GM19043 (cell line): Measurements from ENCODE around the gene ACAN.

ENCODE experiments used
- ATAC-seq: cut with Tn5 transposase; IDR thresholded peaks from one replicate; pipeline ENCODE4 v1.9.1; 2021; ENCODE audit warnings: low read depth; ENCODE audit not compliant: unreplicated experiment

Gene ACAN

DNA sequence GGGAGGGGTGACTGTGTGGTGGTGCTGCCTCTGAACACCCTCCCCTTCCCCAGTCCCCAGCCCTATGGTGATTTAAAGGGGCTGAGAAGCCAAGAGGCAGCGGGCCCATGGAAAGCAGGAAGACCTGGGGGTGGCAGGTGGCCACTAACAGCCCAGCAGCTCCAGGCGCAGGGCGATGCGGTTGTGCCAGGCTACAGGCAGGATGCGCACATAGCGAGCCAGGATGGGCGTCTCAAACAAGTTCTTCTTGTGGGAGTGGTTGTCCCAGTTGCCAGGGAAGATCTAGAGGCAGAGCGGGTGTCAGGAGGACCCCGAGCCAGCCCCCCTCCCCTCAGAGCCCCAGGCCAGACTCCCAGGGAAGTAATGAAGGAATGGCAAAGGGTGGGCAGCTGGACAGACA lies 96.0 kb downstream of the ACAN start:
- ATAC-seq: no peak

DNA sequence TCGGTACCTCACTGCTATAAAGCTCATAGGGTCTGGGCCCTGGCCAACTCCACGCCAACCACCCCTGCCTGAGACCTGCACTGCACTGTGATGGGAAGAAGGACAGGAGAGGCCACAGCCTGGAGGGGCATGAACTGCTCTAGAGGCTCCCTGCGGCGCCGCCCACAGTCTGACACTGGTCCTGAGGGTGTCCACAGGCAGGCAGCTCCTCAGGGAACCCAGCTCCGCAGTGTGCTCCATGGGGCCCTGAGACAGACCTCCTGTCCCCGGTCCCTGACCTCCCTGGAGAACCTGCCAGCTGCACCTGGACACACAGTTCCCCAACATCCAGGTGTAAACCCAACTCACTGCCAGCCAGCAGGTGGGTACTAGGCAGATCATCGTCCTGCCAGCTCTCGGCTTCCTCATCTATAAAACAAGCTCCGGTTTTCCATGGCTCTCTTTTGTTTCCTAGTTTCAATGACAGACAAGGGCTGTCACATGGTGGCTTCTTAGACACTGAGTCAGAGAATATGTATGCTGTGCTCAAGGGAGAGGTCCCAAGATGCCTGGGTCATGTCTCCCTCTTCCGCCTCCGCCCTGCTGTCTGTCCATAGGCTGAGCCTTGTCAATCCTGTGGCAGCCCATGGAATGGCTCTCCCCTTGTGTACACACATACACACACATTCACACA lies 97.2 kb downstream of the ACAN start:
- no peak for ATAC-seq

DNA sequence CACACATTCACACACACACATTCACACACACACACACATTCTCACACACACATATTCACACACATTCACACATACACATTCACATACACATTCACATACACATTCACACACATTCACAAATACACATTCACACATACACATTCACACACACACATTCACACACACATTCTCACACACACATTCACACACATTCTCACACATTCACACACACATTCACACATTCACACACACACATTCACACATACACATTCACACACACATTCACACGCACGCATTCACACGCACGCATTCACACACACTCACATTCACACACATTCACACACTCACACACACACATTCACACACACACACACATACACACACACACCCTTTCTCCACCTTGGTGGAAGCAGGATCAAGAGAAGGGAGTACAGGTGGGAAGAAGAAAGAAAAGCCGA lies 97.8 kb downstream of the ACAN start:
- ATAC-seq: no peak

DNA sequence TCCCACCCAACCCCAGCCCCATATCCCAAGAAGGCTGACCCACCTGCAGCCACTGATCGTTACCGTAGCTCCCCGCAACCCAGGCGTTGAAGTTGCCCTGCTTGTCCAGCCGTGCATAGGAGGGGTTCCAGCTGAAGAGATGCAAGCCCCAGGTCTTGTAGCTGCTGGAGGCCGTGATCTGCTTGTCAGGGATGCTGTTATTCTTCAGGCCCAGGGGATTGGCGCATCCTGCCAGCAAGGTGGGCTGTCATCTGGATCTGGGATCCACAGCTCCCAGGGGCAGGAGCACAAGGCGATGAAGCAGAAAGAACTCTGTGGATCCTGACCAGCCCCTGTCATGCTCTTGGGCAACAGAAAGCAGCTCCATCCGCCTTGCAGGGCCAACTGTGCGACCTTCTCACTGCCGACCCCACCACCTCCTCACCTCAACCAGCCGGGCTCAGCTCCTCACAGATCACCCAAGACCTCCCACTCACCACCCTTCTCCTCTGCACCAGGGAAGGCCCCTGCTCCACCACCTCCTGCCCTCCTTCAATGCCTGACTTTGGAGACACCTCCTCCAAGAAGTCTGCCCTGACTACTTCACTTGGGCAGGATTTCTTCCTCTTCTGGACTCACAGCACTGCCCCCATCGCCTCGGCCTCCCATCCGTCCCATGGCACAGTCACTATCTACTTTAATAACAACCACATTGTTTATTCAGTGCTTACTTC lies 98.4 kb downstream of the ACAN start:
- no peak for ATAC-seq

DNA sequence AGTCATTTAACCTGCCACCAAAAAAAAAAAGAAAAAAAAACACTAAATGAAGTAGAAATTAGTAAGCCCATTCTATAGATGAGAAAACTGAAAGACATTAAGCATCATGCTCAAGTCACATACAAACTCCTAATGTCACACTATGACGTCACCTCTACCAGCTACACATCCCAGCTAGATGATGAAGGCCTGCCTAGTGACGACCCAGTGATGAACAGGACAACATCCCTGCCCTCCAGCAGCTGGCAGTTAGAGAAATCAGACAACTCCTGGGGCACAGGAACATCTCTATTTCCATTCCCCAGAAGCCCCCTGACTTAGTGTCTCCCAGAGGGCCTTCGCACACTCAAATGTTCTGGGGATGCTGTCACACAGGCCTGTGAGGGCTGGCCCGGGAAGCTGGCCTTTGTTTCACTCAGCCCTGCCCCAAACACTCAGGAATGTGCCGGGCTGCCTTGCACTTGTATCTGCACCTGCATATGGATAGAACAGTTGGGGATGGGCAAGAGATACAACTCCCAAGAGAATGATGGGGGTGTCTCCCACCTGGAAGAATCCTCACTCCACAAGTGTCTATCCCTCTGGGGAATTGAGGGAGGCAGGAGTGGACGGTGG lies 99.1 kb downstream of the ACAN start:
- no peak for ATAC-seq

DNA sequence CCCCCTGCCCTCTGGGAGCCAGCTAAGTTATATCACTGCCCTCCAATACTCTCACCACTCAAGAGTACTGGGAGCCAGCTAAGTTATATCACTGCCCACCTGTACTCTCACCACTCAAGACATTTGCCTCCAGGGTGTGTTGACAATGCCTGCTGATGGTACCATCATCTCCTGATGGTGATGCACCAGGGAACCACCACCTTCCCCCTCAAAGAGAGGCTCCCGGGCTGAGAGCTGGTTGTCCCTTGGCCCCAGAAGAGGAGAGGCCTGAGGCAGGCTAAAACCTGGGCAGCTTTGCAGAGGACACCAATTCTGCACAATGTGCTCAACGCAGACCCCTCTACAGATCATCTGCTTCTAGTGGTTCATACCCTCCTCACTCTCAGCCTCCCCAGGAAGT lies 99.6 kb downstream of the ACAN start:
- ATAC-seq: no peak

DNA sequence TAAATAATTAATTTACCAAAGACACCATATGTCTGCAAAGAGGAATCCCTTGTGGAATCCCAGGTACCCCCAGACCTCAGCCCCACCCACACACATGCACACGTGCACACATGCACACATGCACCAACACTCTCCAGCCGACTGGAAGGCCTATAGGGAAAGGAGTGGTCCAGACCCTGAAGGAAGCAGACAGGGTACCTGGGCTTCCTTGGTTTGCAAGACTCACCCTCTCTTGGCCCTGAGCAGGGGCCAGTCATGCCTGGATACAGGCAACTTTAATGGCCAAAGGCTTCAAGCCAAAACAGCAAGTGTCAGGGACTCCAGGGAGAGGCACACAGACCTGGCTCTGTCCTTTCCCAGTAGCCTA lies 101.0 kb downstream of the ACAN start:
- no peak for ATAC-seq

DNA sequence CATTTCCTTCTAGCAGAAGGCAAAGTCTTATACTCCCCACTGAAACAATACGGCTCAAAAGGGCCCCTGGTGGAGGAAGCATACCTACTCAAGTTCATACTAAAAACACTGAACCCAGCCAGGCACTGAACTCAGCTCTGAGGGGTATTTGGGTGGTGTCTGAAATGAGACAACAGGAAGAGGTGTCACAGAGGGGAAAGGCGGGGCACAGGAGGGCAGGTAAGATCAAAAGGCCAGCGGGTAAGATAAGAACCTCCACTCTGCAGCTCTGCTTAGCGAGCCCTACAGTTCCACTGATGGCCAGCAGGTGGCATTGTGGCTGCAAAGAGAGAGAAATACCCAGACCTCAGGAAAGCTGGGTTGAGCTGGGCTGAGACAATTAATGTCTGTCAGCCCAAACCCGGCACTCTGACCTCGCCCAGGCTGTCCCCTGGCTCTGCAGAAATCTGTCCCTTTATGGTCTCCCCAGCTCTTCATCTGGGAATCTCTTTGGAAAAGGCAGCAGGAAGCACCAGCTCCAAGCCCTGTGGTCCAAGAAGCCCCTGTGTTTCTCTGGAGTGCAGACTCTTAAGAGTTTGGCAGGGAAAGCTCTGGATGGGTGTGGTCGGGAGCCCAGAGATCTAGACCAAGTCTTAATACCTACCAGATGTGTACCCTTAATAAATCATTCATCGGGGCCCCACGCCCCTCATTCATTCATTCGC lies 101.5 kb downstream of the ACAN start:
- ATAC-seq: peak; percentile 63

DNA sequence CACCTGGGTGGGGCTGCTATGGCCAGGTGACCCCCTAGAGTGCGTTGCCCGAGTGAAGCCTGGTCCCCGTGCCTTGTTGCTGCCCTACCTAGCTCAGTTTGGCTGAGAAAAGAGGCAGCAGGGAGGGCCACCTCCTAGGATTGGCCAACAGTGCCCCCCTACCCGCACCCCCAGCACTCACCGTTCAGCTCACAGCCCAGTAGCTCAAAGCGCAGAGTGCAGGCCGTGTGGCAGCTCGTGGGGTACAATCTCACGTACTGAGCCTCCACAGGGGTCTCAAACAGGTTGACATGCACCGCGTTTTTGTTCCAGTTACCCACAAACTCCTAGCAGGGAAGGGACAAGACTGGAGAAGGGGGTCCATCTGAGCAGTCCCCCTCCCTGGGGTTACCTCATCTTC lies 102.3 kb downstream of the ACAN start:
- ATAC-seq: no peak

DNA sequence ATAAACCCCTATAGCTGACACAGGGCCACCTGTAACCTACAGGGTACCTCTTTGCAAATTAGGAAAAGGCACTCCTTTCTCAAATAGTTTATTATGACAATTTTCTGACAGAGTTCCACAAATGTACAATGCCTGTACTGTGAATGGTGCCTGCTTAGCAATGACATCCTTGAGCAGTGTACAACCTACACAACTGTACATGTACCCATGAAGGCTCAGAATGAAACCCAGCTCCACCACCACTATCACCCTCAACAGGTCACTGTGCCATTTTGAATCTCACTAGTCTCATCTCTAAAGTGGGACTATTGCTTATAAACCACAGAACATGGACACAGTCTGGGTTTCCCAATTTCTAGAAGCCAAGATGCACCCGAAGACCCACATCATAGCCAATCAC lies 102.9 kb downstream of the ACAN start:
- no peak for ATAC-seq

DNA sequence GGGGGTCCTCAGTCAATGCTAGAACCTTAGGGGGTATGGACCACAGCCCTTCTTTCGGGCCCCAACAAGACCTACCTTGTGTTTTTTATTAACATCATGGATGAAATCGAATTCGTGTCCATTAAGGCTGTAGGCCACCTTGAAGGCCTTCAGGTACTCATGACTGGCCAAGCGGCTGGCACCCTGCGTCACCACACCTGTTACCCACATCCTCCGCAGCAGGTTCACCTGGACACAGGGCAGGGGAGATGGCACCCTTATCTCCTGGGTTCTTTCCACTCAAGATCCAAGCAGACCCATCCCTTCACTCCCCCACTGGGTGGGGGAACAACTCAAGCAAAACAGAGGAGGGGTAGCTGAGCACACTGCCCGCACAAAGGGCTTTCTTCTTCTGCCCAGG lies 103.3 kb downstream of the ACAN start:
- ATAC-seq: no peak

DNA sequence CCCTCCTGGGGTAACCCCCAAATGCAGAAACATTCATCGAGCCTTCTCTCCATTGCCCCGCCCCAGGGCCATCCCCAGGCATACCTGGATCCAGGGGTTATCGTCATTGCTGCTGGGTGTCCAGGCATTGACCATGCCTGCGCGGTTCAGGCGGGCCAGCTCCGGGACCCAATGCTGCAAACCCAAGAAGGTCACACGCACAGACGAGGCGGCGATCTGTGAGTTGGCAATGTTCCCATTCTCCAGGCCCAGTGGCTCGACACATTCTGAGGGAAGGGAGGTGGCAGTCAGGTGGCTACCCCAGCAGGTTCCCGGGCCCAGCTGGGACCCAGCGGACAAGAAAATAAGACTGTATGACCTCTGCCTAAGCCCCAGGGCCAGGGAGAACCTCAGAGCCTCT lies 103.9 kb downstream of the ACAN start:
- ATAC-seq: no peak

DNA sequence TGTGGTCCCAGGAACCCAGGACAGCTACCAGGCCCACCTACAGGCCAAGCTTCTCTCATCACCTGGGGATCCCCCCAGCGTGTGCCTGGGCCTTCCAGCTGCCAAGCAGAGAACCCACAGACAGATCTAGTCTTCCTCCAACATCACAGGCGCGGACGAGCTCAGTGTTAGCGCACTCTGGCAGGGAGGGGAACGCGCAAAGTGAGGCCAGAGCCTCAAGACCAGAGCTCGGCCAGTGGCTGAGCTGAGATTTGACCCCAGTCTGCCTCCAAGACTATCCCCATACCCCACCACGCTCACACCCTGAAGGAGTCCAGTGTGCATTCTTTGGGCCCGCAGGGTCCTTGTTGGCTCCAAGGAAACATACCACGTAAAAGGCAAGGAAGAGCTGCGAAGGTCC lies 104.9 kb downstream of the ACAN start:
- no peak for ATAC-seq

DNA sequence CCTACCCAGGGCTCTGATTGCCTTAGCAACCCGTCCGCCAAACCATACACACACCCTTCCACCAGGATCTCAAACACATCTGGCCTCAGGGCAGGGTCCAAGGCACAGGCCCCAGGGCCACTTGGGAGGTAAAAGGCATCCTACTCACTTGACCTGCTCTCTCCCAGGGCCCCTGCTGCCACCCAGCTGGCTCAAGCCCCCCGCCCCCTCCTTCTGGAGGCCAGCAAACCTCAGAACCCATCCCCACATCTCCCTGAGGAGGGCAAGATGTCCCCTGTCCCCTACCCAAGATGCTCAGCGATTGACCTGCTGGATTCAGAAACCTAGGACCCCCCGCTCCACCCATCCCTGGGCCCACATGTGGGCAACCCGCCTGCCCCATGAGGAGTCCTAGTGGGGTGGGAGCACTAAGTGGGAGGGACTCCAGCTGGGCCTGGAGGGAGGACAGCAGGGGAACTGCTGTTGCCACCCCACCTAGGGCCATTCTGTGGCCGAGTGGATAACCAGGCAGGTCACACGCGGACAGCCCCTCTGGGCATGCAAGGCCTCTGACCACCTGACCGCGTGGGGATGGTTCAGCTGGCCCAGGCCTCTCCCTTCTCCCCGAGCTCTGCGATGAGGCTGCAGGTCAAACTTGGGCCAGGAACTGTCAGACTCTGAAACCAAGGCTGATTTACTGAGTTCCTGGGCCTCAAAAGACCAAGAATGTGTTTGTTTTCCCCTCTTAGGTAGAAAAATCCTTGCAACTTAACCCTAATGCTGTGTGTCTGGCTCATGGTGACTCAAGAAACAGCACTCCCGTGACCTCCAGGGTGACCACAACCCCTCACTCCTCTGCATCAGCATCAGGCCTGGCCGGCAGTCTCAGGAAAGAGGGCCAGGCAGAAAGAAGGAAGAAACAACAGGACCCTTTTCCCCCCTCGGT lies 105.7 kb downstream of the ACAN start:
- no peak for ATAC-seq

DNA sequence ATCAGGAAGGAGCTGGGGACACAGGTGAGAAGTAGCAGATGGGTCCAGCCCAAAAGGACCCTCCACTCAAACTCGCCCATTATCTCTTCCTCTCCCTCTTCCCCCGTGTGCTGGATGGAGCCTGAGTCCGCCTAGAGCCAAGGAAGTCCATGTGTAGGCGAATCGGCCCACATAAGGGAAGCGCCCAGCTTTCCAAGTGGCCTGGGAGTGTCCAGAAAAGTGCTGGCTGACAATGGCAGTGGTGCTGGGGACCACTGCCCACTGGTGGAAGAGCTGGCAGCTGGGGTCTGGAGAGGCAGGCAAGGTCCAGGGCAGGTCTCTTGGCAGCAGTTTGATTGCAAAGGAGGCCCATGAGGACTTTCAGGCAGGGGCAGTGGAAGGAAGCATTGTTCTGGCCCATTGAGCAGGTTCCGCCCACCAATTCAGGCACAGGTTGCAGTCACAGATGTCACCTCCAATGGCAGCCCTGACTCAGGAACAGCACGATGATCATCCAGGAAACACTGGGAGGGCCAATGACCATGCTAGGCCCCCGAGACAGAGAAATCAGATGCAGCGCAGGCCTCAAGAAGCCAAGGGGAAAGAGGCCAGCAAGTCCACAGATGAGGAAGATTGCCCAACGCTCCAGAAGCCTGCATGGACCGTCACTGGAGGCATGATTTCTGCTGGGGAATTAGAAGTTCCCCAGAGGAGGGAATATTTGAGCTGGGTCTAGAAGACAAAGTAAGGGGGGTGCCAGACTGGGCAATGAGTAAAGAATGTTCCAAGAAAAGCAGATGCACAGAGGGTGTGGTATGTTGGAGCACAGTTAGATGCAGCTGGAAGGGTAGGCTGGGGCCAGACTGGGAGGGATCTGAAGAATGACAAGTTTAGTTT lies 107.0 kb downstream of the ACAN start:
- no peak for ATAC-seq

DNA sequence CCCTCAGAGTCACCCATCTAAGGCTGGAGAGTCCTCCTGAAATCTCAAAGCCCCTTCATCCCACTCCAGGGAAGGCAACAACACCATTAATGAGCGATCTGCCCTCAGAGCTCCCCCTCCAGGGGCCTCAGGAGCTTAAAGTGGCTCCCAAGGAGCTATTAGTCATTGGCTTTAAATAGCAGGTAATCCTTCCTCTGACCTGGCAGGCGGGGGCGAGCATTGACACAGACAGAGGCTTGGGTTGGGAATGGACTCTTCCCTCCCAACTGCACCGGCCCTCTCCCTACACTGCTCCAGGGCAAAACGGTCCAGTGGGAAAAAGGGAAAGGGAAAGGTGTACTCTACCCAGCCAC lies 108.5 kb downstream of the ACAN start:
- ATAC-seq: no peak

DNA sequence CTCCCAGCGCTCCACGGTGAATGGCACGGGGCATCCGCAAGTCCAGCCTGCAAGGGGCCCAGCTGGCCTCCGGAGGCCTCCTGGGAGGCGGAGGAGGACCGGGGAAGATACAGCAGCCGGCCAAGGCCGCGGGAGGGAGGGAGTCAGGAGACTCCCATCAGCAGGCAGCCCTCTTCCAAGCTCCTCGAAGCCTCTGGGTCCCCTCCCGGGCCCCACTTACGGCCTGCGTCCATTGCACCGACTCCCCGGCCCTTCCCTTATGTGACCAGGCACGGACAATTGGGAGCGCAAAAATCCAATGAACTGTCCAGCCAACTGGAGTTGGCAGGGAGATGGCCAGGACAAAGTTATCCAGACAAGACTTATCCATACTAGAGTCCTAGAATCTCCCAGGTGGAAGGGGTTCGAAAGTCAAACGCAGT lies 109.3 kb downstream of the ACAN start:
- no peak for ATAC-seq

DNA sequence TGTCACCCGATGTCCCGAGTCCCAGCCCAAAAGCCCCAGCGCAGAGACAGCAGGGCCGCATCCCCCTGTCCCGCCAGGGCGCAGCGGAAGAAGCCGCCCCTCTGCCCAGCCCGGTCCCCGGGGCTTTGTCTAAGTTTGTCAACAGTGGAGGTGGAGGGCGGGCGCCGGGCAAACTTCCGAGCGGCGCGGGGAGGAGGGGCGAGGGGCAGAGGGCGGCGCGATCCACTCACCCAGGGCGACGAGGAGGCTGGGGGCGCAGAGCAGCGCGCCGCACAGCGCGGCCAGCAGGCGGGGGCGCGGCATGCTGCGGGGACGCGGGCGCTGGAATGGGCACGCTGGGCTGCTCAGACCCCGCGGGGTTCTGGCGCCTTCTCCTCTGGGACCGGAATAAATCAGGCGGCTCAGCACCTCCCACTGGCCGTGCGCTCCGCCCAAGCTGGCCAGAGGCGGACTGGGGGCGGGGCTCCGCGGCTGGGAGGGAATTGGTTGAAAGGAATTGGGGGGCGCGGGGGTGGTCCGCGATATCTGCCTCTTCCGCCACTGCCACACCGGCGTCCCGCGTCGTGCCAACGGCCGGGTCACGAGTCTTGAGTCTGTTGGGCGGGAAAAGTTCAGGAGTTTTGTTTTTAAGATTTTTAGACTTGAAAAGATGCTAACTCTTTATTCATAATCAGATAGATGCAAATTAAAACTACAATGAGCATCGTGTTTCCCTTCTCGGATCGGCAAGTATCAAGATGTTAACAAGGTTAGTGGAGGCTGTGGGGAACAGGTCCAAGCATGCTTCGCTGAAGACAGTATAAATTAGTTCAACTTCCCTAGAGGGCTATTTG lies 110.0 kb downstream of the ACAN start, which contains the start of gene MFGE8:
Gene MFGE8, minus strand, starts transcription at position 363 of the 833 bp plus-strand sequence. Its CDS starts 60 bp downstream, at position 303.
- ATAC-seq: peak; percentile 73

DNA sequence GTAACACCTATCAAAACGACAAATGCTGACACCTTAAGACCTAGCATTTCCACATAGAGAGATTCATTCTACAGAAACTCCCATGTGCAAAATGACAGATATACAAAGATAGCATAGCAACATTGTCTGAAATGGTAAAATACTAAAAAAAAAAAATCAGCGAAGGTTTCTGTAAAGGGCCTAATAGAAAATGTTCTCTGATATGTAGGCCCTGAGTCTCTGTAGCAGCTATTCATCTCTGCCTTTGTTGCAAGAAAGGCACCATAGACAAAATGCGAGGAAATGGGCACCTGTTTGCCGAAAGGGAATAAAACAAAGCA lies 110.6 kb downstream of the ACAN start:
- no peak for ATAC-seq
